Activated CD8-positive, alpha-beta memory T cell treated with anti-CD3 and anti-CD28 coated beads for 24 hours (primary cell): ENCODE results near the gene MAP7D1.
"Not testable (repeated sequence)": the region's sequence is repeated elsewhere in the genome, so short reads cannot be mapped to it uniquely, and the experiment has no call there.

Experiments used
- DNase-seq: peaks from one replicate; pipeline ENCODE4 v3.0.0-alpha.2; 2020

The MAP7D1 gene

GRCh38 chr1:36172017-36172747 lies 16.2 kb downstream of the MAP7D1 start:
- DNase-seq = no peak

GRCh38 chr1:36172983-36173382 lies 17.0 kb downstream of the MAP7D1 start:
- DNase-seq = no peak

- no peak for DNase-seq
These were observed 18.8 kb downstream of the MAP7D1 start for GRCh38 chr1:36174713-36175112.

- DNase-seq = no peak
These were observed 19.5 kb downstream of the MAP7D1 start for GRCh38 chr1:36175137-36176095.

GRCh38 chr1:36176106-36176949 lies 20.4 kb downstream of the MAP7D1 start:
- no peak for DNase-seq

- no peak for DNase-seq
These were observed 21.9 kb downstream of the MAP7D1 start for GRCh38 chr1:36177589-36178431.

GRCh38 chr1:36178471-36179219 lies 22.7 kb downstream of the MAP7D1 start:
- no peak for DNase-seq

- no peak for DNase-seq
These were observed 23.2 kb downstream of the MAP7D1 start for GRCh38 chr1:36179220-36179600.

- DNase-seq = no peak
These were observed 26.8 kb downstream of the MAP7D1 start for GRCh38 chr1:36182734-36183133.

- DNase-seq = no peak
These were observed 27.4 kb downstream of the MAP7D1 start for GRCh38 chr1:36183309-36183856.

GRCh38 chr1:36187800-36188593 lies 32.0 kb downstream of the MAP7D1 start:
- DNase-seq = peak; percentile 85

- not testable (repeated sequence) for DNase-seq
These were observed 40.8 kb downstream of the MAP7D1 start for GRCh38 chr1:36196805-36197204.

- no peak for DNase-seq
These were observed 42.7 kb downstream of the MAP7D1 start for GRCh38 chr1:36198641-36199040.

- DNase-seq = no peak
These were observed 44.2 kb downstream of the MAP7D1 start for GRCh38 chr1:36199934-36200741.

- no peak for DNase-seq
These were observed 47.1 kb downstream of the MAP7D1 start for GRCh38 chr1:36203027-36203553.

GRCh38 chr1:36203554-36204346 lies 47.8 kb downstream of the MAP7D1 start:
- DNase-seq = no peak

GRCh38 chr1:36204347-36204909 lies 48.5 kb downstream of the MAP7D1 start:
- DNase-seq = no peak
